Measurements from ENCODE around the gene FAAH2. TPM values are rescaled to one million over a fixed set of nuclear protein-coding genes. Genes with fewer than 3 reads are reported as not detected.

The FAAH2 gene
- total RNA-seq, 1 experiment from 2014 or later: 7.8 TPM

DNA sequence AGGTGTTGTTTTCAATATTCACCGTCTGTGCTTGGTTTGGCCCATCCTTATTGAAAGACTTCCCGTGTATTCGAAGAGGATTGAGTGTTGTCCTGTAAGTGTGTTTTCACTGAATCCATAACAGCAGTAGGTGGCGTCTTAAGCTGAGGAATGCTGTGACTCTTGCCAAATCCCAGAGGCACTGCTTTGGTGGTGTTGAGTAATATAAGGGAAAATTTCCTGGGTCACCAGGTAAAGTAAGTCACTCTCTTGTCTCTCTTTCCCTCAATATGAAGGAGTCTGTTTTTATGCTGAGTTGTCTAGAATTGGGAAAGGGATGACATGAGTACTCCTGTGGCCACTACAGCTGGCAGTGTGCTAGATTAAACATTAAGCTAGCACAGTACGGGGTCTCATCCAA lies 158.6 kb downstream of the FAAH2 start:
- H3K36me3 Mint-ChIP-seq (ENCODE audit: insufficient read depth, unreplicated experiment): no peaks in the 10 kb centered on the region
- TF ChIP-seq, protein P1, sequence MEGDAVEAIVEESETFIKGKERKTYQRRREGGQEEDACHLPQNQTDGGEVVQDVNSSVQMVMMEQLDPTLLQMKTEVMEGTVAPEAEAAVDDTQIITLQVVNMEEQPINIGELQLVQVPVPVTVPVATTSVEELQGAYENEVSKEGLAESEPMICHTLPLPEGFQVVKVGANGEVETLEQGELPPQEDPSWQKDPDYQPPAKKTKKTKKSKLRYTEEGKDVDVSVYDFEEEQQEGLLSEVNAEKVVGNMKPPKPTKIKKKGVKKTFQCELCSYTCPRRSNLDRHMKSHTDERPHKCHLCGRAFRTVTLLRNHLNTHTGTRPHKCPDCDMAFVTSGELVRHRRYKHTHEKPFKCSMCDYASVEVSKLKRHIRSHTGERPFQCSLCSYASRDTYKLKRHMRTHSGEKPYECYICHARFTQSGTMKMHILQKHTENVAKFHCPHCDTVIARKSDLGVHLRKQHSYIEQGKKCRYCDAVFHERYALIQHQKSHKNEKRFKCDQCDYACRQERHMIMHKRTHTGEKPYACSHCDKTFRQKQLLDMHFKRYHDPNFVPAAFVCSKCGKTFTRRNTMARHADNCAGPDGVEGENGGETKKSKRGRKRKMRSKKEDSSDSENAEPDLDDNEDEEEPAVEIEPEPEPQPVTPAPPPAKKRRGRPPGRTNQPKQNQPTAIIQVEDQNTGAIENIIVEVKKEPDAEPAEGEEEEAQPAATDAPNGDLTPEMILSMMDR (IDR thresholded peaks at IDR 0.05; ENCODE audit: insufficient read depth in 1 of 2, low read depth in 1 of 2, low read length in 1 of 2, severe bottlenecking in 1 of 2, unreplicated experiment in 1 of 2): no peak
- ChIA-PET CTCF (no interaction called here), POLR2A (no interaction called here)
- H3K4me1 Mint-ChIP-seq (ENCODE audit: low read depth, unreplicated experiment): no peaks in the 10 kb centered on the region
- no peaks in the 10 kb centered on the region for H3K27me3 Mint-ChIP-seq (ENCODE audit: insufficient read depth, unreplicated experiment)
- no peaks in the 10 kb centered on the region for H3K9me3 Mint-ChIP-seq (ENCODE audit: unreplicated experiment)
- H3K27ac Mint-ChIP-seq (ENCODE audit: unreplicated experiment): no peak overlapping the region
- Histone ChIP-seq H3K27me3 (replicated peaks; ENCODE audit: control insufficient read depth, insufficient read depth, low read length) (no peaks in the 10 kb centered on the region), H3K4me1 (no peaks in the 10 kb centered on the region), H3K9me3 (no peaks in the 10 kb centered on the region), H3K4me3 (ENCODE audit: low read depth, low read length) (no peak overlapping the region), H3K36me3 (ENCODE audit: control insufficient read depth, insufficient read depth, low read length) (no peaks in the 10 kb centered on the region)
- intact Hi-C loops (cut with micrococcal nuclease; ENCODE audit: unreplicated experiment): no loop called here
- no peak for DNase-seq
- no peak overlapping the region for H3K4me3 Mint-ChIP-seq (ENCODE audit: unreplicated experiment)
- no TSS peak for BruUV-seq (replicated peaks)

DNA sequence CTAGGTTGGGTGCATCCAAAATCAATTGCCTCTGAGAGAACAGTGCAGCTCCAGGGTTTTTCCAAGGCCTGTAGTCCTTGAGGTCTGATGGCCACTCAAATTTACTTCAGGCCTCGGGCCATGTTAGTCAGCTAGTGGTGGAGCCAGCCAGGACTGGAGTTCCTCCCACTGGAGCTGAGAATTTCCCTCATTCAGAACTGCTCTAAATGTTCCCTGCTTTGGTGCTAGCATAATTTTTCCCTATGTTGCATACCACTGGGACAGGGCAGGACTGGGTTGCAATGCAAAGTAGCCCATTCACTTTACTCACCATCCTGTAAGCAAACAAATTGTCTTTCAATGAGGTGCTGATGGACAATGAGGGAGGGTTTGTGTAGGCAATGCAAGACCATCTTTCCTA lies 159.3 kb downstream of the FAAH2 start:
- Mint-ChIP-seq H3K4me3 (ENCODE audit: unreplicated experiment) (no peak overlapping the region), H3K27me3 (ENCODE audit: insufficient read depth, unreplicated experiment) (no peaks in the 10 kb centered on the region), H3K36me3 (ENCODE audit: insufficient read depth, unreplicated experiment) (no peaks in the 10 kb centered on the region), H3K4me1 (ENCODE audit: low read depth, unreplicated experiment) (no peaks in the 10 kb centered on the region), H3K9me3 (ENCODE audit: unreplicated experiment) (no peaks in the 10 kb centered on the region), H3K27ac (ENCODE audit: unreplicated experiment) (no peak overlapping the region)
- no peaks in the 10 kb centered on the region for H3K4me1 ChIP-seq
- ChIA-PET CTCF (no interaction called here), POLR2A (no interaction called here)
- H3K36me3 ChIP-seq (ENCODE audit: control insufficient read depth, insufficient read depth, low read length): no peaks in the 10 kb centered on the region
- intact Hi-C loops (cut with micrococcal nuclease; ENCODE audit: unreplicated experiment): no loop called here
- no peaks in the 10 kb centered on the region for H3K27me3 ChIP-seq (replicated peaks; ENCODE audit: control insufficient read depth, insufficient read depth, low read length)
- H3K9me3 ChIP-seq: no peaks in the 10 kb centered on the region
- no TSS peak for BruUV-seq (replicated peaks)
- no peak for DNase-seq
- H3K4me3 ChIP-seq (ENCODE audit: low read depth, low read length): no peak overlapping the region
- TF ChIP-seq, protein P1 (IDR thresholded peaks at IDR 0.05; ENCODE audit: insufficient read depth in 1 of 2, low read depth in 1 of 2, low read length in 1 of 2, severe bottlenecking in 1 of 2, unreplicated experiment in 1 of 2): no peak

DNA sequence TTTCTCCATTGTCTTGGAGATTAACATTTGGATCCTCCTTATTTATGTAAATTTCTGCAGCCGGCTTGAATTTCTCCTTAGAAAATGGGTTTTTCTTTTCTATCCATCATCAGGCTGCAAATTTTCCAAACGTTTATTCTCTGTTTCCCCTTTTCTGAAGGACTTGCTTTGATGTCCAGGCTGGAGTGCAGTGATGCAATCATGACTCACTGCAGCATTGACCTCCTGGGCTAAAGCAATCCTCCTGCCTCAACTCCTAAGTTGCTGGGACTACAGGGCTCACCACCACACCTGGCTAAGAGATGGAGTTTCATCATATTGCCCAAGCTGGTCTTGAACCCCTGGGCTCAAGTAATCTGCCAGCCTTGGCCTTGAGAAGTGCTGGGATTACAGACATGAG lies 161.3 kb downstream of the FAAH2 start:
- Histone ChIP-seq H3K27me3 (replicated peaks; ENCODE audit: control insufficient read depth, insufficient read depth, low read length) (no peaks in the 10 kb centered on the region), H3K36me3 (ENCODE audit: control insufficient read depth, insufficient read depth, low read length) (no peaks in the 10 kb centered on the region), H3K9me3 (no peaks in the 10 kb centered on the region), H3K4me3 (ENCODE audit: low read depth, low read length) (no peak overlapping the region), H3K4me1 (no peaks in the 10 kb centered on the region)
- ChIA-PET CTCF (no interaction called here), POLR2A (no interaction called here)
- H3K36me3 Mint-ChIP-seq (ENCODE audit: insufficient read depth, unreplicated experiment): no peaks in the 10 kb centered on the region
- TF ChIP-seq, protein P1 (IDR thresholded peaks at IDR 0.05; ENCODE audit: insufficient read depth in 1 of 2, low read depth in 1 of 2, low read length in 1 of 2, severe bottlenecking in 1 of 2, unreplicated experiment in 1 of 2): no peak
- H3K9me3 Mint-ChIP-seq (ENCODE audit: unreplicated experiment): no peaks in the 10 kb centered on the region
- intact Hi-C loops (cut with micrococcal nuclease; ENCODE audit: unreplicated experiment): no loop called here
- DNase-seq: no peak
- no TSS peak for BruUV-seq (replicated peaks)
- no peak overlapping the region for H3K4me3 Mint-ChIP-seq (ENCODE audit: unreplicated experiment)
- H3K27me3 Mint-ChIP-seq (ENCODE audit: insufficient read depth, unreplicated experiment): no peaks in the 10 kb centered on the region
- H3K4me1 Mint-ChIP-seq (ENCODE audit: low read depth, unreplicated experiment): no peaks in the 10 kb centered on the region
- H3K27ac Mint-ChIP-seq (ENCODE audit: unreplicated experiment): no peak overlapping the region

Measured in Caco-2 (cell line).